Neural cell (in vitro differentiated cells): ENCODE measurements around the gene APBA1.

Source experiments
- EP300 ChIP-seq: fragments of 450-650 bp; conservative IDR thresholded peaks from 2 replicates; pipeline ENCODE4 v1.6.1; 2014; ENCODE audit warnings: antibody characterized with exemption, mild to moderate bottlenecking, moderate library complexity; ENCODE audit not compliant: poor library complexity, severe bottlenecking
- EZH2 ChIP-seq: fragments of 200-600, 300-800 bp; shearing (Covaris generic), sonication (generic); IDR thresholded peaks from 2 replicates; pipeline ENCODE4 v1.6.1; 2014; ENCODE audit warnings: antibody characterized with exemption, low read length, borderline replicate concordance, mild to moderate bottlenecking; ENCODE audit not compliant: insufficient read depth, poor library complexity, severe bottlenecking
- MXI1 ChIP-seq: fragments of 450-650 bp; conservative IDR thresholded peaks from 2 replicates; pipeline ENCODE4 v1.6.1; 2014; ENCODE audit warnings: antibody characterized with exemption, mild to moderate bottlenecking; ENCODE audit not compliant: poor library complexity, severe bottlenecking
- POLR2AphosphoS5 ChIP-seq: IDR thresholded peaks from 2 replicates; pipeline ENCODE4 v1.6.1; 2012
- RAD21 ChIP-seq: fragments of 450-650 bp; conservative IDR thresholded peaks from 2 replicates; pipeline ENCODE4 v1.6.1; 2014; ENCODE audit warnings: antibody characterized with exemption, mild to moderate bottlenecking, moderate library complexity
- SMC3 ChIP-seq: fragments of 450-650 bp; conservative IDR thresholded peaks from 2 replicates; pipeline ENCODE4 v1.6.1; 2014; ENCODE audit warnings: antibody characterized with exemption, mild to moderate bottlenecking, moderate library complexity; ENCODE audit not compliant: poor library complexity
- TAF1 ChIP-seq: IDR thresholded peaks from 2 replicates; pipeline ENCODE4 v1.6.1; 2012; ENCODE audit warnings: low read depth
- TF ChIP-seq, protein P1 (sequence below): fragments of 450-650 bp; IDR thresholded peaks from 2 replicates; pipeline ENCODE4 v1.5.1; 2014; ENCODE audit warnings: antibody characterized with exemption, mild to moderate bottlenecking, moderate library complexity; ENCODE audit not compliant: poor library complexity, severe bottlenecking
- TF ChIP-seq, protein P2 (sequence below): IDR thresholded peaks from 2 replicates; pipeline ENCODE4 v1.6.1; 2012; ENCODE audit warnings: borderline replicate concordance

- TF ChIP-seq, protein P1, sequence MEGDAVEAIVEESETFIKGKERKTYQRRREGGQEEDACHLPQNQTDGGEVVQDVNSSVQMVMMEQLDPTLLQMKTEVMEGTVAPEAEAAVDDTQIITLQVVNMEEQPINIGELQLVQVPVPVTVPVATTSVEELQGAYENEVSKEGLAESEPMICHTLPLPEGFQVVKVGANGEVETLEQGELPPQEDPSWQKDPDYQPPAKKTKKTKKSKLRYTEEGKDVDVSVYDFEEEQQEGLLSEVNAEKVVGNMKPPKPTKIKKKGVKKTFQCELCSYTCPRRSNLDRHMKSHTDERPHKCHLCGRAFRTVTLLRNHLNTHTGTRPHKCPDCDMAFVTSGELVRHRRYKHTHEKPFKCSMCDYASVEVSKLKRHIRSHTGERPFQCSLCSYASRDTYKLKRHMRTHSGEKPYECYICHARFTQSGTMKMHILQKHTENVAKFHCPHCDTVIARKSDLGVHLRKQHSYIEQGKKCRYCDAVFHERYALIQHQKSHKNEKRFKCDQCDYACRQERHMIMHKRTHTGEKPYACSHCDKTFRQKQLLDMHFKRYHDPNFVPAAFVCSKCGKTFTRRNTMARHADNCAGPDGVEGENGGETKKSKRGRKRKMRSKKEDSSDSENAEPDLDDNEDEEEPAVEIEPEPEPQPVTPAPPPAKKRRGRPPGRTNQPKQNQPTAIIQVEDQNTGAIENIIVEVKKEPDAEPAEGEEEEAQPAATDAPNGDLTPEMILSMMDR: no peak
- TF ChIP-seq SMC3 (no peak), EZH2 (no peak), MXI1 (no peak), EP300 (no peak), RAD21 (no peak), POLR2AphosphoS5 (no peak), TAF1 (no peak)
- TF ChIP-seq, protein P2, sequence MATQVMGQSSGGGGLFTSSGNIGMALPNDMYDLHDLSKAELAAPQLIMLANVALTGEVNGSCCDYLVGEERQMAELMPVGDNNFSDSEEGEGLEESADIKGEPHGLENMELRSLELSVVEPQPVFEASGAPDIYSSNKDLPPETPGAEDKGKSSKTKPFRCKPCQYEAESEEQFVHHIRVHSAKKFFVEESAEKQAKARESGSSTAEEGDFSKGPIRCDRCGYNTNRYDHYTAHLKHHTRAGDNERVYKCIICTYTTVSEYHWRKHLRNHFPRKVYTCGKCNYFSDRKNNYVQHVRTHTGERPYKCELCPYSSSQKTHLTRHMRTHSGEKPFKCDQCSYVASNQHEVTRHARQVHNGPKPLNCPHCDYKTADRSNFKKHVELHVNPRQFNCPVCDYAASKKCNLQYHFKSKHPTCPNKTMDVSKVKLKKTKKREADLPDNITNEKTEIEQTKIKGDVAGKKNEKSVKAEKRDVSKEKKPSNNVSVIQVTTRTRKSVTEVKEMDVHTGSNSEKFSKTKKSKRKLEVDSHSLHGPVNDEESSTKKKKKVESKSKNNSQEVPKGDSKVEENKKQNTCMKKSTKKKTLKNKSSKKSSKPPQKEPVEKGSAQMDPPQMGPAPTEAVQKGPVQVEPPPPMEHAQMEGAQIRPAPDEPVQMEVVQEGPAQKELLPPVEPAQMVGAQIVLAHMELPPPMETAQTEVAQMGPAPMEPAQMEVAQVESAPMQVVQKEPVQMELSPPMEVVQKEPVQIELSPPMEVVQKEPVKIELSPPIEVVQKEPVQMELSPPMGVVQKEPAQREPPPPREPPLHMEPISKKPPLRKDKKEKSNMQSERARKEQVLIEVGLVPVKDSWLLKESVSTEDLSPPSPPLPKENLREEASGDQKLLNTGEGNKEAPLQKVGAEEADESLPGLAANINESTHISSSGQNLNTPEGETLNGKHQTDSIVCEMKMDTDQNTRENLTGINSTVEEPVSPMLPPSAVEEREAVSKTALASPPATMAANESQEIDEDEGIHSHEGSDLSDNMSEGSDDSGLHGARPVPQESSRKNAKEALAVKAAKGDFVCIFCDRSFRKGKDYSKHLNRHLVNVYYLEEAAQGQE: no peak
Measured at GRCh38 chr9:69555802-69556201, 116.4 kb downstream of the APBA1 start.
